Colon (tissue), 2 donors: ENCODE measurements around the gene MDFIC.

Source experiments
- FAIRE-seq: peaks from 2 replicates; lab custom pipeline; 2012; peaks lifted over from hg19 to GRCh38; lab: Jason Lieb, UNC
- donor health status: control.
- donor health status: control.

MDFIC gene

GRCh38 chr7:114997487-114998404 is 75.9 kb downstream of the MDFIC start:
- no peak for FAIRE-seq

GRCh38 chr7:115004121-115004520 is 82.2 kb downstream of the MDFIC start:
- no peak for FAIRE-seq

GRCh38 chr7:115005251-115005650 is 83.4 kb downstream of the MDFIC start:
- no peak for FAIRE-seq

GRCh38 chr7:115005953-115006352 is 84.1 kb downstream of the MDFIC start:
- no peak for FAIRE-seq

GRCh38 chr7:115007751-115008150 is 85.9 kb downstream of the MDFIC start:
- no peak for FAIRE-seq

- no peak for FAIRE-seq
Observed at GRCh38 chr7:115008465-115009114, 86.7 kb downstream of the MDFIC start.

GRCh38 chr7:115009139-115009538 is 87.2 kb downstream of the MDFIC start:
- no peak for FAIRE-seq

- FAIRE-seq: no peak
Observed at GRCh38 chr7:115009736-115010440, 88.0 kb downstream of the MDFIC start.

GRCh38 chr7:115010441-115010820 is 88.5 kb downstream of the MDFIC start:
- FAIRE-seq: peak; percentile 70

- FAIRE-seq: no peak
Observed at GRCh38 chr7:115013886-115014285, 92.0 kb downstream of the MDFIC start.

GRCh38 chr7:115014794-115015193 is 92.9 kb downstream of the MDFIC start:
- FAIRE-seq: no peak

GRCh38 chr7:115015619-115016018 is 93.7 kb downstream of the MDFIC start:
- FAIRE-seq: no peak

- FAIRE-seq: no peak
Observed at GRCh38 chr7:115019882-115020605, 98.2 kb downstream of the MDFIC start.

- no peak for FAIRE-seq
Observed at GRCh38 chr7:115023219-115023618, 101.3 kb downstream of the MDFIC start.

- FAIRE-seq: no peak
Observed at GRCh38 chr7:115024276-115024675, 102.4 kb downstream of the MDFIC start.

GRCh38 chr7:115032715-115033703 is 111.1 kb downstream of the MDFIC start:
- FAIRE-seq: no peak

GRCh38 chr7:115033917-115034459 is 112.1 kb downstream of the MDFIC start:
- no peak for FAIRE-seq

GRCh38 chr7:115034515-115034914 is 112.6 kb downstream of the MDFIC start:
- no peak for FAIRE-seq

- FAIRE-seq: no peak
Observed at GRCh38 chr7:115037128-115037802, 115.4 kb downstream of the MDFIC start.

GRCh38 chr7:115038158-115038557 is 116.3 kb downstream of the MDFIC start:
- FAIRE-seq: no peak
